Transverse colon (tissue), 4 donors: ENCODE results near the gene AUNIP.

Source experiments
- EP300 ChIP-seq: sonication (generic); formaldehyde crosslinking; IDR thresholded peaks from one replicate; pipeline ENCODE4 v1.6.1; 2017; ENCODE audit warnings: antibody characterized with exemption, low read depth
- POLR2A ChIP-seq: fragments of 450-650 bp; IDR thresholded peaks from one replicate; pipeline ENCODE4 v1.6.1; 2016; ENCODE audit warnings: antibody characterized with exemption, mild to moderate bottlenecking, moderate library complexity
- POLR2AphosphoS5 ChIP-seq, 3 donors: sonication (generic); formaldehyde crosslinking; IDR thresholded peaks; one replicate each; pipeline ENCODE4 v1.6.1; 2016; ENCODE audit warnings: antibody characterized with exemption in 3 of 3
- TF ChIP-seq, protein P1 (sequence below), 5 experiments: fragments of 200-600 bp in 3 of 5; fragments of 450-650 bp in 2 of 5; sonication (generic) in 3 of 5; IDR thresholded peaks; 1 replicate in 2 of 5; 2 replicates in 3 of 5; pipeline ENCODE4 v1.5.1; 2016 to 2017; ENCODE audit warnings: antibody characterized with exemption in 5 of 5, inconsistent platforms in 3 of 5, mild to moderate bottlenecking in 2 of 5, moderate library complexity in 1 of 5

DNA sequence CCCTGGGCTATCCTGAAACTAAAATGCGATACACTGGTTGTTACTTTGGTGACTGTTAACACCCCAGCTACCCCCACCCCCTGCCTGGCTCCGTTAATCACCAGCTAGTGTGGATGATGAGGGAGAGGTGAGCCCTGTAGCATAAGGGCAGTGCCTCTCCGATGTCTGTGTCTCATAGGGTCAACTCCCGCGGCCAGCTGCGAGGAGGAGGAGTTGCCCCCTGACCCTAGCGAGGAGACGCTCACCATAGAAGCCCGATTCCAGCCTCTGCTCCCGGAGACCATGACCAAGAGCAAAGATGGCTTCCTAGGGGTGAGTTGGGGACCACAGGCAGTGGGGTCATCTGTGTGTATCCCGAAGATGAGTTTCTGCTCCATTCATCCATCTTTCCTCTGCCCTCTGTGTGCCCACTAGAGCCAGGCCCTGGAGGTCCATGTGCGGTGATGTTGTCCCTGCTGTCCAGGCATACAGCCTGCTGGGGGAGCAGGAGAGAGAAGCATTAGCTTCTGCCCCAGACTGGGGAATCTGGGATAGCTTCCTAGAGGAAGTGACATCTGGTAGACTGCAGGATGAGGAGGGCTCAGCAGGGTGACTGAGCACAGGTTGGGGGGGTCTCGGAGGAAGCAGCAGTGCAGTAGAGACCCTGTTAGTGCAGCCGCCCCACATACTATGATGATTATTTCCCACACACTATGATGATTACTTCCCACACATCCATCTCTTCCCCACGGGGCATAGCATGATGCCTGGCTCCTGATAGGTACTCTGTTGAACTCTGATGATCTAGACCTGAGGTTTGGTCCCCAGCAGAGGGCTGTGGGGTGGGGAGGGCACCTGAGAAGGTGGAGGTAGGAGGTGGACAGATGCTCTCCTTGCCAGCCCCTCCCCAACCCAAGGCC is 54.0 kb downstream of the AUNIP start:
- TF ChIP-seq, protein P1, sequence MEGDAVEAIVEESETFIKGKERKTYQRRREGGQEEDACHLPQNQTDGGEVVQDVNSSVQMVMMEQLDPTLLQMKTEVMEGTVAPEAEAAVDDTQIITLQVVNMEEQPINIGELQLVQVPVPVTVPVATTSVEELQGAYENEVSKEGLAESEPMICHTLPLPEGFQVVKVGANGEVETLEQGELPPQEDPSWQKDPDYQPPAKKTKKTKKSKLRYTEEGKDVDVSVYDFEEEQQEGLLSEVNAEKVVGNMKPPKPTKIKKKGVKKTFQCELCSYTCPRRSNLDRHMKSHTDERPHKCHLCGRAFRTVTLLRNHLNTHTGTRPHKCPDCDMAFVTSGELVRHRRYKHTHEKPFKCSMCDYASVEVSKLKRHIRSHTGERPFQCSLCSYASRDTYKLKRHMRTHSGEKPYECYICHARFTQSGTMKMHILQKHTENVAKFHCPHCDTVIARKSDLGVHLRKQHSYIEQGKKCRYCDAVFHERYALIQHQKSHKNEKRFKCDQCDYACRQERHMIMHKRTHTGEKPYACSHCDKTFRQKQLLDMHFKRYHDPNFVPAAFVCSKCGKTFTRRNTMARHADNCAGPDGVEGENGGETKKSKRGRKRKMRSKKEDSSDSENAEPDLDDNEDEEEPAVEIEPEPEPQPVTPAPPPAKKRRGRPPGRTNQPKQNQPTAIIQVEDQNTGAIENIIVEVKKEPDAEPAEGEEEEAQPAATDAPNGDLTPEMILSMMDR (IDR thresholded peaks at IDR 0.05) = no peak
- TF ChIP-seq POLR2AphosphoS5 (IDR thresholded peaks at IDR 0.05) (no peak), EP300 (no peak), POLR2A (no peak)
